SK-N-DZ (cell line): ENCODE data around the gene CHTF18.
"Not testable (repeated sequence)": the region's sequence is repeated elsewhere in the genome, so short reads cannot be mapped to it uniquely, and the experiment has no call there.

ENCODE experiments used
- DNase-seq: peaks from one replicate; pipeline ENCODE4 v3.0.0-alpha.2; 2015; ENCODE audit warnings: low spot score

CHTF18 gene

DNA sequence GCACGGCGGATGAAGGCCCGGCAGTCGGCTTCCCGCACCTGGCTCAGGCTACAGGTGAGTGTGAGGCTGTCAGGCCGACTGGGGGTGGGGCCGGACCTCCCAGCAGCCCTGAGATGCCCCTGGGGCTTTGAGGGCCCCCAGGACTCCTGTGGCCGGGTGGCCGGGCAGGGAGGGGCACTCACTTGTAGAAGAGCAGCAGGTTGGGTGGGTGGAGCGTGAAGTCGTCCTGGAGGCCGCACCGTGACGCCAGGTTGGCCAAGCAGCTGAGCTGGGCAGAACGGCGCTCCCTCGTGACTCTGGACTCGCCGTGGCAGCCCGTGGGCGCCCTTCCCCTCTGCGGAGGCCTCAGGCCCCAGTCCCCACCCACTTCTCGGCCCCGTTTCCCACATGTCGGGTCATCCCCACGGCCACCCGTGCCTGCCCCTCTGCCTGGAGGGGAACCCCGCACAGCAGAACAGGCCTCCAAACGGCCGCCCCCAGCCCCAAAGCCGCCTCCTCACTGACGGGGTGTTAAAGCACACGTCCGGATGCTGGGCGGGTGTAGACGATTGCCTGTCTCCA lies 13.1 kb upstream of the CHTF18 start:
- DNase-seq = no peak

DNA sequence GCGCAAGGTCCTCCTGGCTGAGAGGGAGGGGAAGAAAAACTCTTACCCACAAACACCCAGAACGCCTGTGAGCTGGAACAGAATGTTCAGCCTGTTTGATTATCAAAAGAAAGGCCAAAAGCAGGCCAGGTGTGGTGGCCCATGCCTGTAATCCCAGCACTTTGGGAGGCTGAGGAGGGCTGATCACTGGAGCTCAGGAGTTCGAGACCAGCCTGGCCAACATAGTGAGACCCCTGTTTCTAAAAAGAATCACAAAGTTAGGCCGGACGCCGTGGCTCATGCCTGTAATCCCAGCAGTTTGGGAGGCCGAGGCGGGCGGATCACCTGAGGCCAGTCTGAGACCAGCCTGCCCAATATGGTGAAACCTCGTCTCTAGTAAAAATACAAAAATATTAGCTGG lies 12.1 kb upstream of the CHTF18 start:
- DNase-seq = not testable (repeated sequence)

DNA sequence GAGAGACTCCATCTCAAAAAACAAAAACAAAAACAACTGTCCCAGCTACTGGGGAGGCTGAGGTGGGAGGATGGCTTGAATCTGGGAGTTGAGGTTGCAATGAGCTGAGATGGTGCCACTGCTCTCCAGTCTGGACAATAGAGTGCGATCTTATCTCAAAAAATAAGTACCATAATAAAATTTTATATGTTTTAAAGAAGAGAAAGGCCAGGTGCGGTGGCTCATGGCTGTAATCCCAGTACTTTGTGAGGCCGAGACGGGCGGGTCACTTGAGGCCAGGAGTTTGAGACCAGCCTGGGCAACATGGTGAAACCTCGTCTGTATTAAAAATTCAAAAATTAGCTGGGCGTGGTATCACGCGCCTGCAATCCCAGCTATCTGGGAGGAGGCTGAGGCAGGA lies 11.6 kb upstream of the CHTF18 start:
- DNase-seq = peak; percentile 53

DNA sequence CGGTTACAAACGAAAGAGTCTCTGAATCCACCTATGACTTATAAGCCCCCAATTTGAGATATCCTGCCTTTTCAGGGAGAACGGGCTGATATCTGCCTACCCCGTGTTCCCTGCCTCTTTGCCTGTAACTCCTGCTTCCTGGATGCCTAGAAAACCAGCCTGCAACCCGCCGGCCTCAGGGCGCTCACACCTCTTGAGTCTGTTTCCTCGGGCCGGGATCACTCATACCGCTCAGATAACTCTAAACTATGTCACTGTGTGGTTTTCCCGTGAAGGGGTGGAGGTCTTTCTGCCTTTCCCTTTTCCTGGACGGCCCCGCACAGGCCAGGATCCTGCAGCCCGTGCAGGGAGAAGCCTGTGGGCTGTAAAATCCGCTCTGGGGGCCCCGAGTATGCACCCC lies 10.6 kb upstream of the CHTF18 start:
- no peak for DNase-seq

DNA sequence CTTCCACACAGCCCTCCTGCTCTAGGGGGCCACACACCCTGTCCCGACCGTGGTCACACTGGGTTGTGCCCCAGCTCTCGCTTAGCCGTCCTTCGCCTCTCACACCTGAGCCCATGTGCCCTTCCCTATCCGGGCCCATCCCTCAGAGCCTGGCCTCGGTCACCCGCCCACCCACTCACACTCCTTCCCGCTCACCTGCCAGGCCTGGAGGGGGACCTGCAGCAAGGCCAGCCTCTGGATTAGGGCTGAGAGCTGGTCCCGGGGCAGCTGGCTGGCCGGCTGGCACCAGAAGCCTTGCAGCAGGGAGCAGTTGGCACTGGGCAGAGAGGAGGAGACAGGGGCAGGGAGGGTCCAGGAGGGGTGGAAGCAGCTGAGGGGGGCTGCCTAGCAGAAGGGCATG lies 10.0 kb upstream of the CHTF18 start:
- no peak for DNase-seq

DNA sequence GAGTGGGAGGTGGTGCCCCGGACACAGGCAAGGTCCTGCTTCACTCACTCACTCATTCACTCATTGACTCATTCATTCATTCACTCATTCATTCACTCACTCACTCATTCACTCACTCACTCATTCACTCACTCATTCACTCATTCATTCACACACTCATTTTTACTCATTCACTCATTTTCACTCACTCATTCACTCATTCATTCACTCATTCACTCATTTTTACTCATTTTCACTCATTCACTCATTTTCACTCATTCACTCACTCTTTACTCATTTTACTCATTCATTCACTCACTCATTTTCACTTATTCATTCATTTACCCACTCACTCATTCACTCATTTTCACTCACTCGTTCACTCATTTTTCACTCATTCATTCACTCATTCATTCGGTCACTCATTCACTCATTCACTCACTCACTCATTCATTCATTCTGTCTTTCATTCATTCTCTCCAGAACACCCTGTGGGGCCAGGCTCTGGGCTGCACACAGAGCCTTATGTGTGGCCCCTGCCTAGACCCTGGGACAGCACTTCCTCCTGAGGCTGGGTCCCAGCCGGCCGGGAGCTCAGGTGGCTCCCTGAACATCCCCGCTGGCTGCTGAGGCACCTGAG lies 9.4 kb upstream of the CHTF18 start:
- DNase-seq = no peak

DNA sequence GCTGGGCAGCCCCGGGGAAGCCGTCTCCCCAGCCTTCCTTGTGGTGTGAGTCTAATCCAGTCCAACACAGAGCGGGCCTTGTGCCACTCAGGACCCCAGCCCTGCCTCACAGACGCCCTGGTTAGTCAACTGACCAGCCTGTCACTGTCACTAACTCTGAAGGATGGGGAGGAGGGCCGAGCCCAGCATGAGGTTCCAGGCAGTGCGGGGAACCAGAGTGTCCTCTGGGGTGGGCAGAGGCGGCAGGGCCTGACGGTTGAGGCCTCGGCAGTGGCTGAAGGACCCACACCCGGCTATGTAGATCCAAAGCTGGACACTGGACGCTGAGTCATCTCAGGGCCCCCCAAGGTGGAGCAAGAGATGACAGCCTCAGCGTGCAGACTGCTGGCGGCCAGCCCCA lies 8.9 kb upstream of the CHTF18 start:
- no peak for DNase-seq

DNA sequence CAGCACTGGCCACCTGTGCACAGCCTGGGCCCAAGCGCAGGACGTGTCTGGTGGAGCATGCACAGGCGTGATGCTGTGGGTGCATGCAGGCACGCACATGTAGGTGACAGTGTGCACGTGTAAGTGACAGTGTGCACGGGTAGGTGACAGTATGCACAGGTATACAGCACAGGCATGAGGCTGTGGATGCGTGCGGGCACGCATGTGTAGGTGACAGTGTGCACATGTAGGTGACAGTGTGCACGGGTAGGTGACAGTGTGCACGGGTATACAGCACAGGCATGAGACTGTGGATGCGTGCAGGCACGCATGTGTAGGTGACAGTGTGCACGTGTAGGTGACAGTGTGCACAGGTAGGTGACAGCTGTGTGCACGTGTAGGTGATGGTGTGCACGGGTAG lies 8.1 kb upstream of the CHTF18 start:
- no peak for DNase-seq

DNA sequence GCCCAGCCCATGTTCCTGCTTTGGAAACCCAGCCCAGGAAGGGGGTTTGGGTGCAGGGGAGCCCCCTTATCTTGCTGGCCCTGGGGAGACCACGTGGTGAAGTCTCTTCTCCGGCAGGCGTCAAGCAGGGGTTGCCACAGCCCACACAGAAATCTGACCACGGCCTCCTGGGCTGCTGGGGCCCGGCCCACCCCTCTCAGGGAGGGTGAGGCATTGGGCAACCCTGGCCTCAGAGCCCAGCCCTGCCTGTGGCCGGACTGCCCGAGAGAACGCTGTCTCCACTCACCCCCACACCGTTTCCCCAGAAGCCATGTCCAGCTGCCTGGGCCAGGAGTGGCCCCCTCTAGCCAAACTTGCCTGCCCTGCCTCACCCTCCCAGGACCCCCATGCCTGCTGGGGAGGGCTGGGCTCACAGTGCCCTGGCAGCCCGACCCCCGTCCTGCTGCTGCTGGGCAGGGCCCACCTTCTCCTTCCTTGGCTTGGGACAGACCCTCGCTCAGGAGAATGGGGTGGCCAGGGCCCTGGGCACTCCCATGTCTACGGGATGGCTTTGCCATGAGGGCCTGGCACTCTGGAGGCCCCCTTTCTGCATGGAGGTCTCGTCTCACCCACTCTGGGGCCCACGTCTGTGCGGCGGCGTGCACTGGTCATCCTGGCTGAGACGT lies 6.9 kb upstream of the CHTF18 start:
- no peak for DNase-seq

DNA sequence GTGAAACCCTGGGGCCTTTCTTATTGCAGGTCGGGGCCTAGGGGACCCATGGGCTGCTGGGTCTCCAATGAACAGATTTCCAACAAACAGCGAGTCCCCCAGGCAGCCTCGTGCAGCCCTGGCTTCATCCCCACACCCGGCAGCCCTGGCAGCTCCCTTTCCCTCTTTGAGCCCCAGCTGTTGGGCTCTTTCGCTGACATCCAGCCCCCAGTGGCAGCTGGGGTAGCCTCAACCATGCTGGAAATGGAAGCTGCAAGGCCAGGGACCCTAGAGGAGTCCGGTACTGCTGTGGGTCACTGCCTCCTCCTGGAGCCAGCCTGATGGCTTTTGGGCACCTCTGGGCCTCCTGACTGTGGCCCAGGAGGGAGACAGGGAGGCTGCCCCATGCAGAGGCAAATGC lies 6.2 kb upstream of the CHTF18 start:
- DNase-seq = no peak

DNA sequence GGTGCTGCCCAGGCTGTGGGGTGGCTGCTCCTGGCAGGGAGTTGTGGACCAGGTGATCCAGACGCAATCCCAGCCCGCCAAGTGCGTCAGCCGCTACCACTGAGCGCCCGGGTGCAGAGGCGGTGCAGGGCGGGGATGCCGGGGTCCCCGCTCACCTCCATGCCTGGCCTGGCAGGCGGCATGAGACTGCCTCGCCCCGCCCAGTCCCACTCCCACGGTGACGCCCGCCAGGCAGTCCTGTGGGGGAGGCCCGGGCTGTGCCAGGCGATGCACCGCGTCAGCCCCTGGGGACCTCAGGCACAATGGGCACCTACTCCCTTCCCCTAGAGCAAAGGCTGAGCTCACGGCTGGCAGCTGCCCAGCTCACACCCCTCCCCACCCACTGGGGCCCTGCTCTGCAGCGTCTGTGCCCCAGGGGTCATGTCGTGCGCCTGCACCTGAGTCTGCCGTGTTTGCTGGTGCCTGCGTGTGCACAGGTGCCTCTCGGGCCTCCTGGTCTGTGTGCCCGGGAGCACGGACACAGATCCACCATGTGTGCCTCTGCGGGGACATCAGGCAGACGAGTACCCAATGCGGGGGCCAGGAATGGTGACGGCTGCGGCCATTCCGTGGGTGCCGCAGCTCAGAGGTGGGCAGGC lies 5.5 kb upstream of the CHTF18 start:
- no peak for DNase-seq

DNA sequence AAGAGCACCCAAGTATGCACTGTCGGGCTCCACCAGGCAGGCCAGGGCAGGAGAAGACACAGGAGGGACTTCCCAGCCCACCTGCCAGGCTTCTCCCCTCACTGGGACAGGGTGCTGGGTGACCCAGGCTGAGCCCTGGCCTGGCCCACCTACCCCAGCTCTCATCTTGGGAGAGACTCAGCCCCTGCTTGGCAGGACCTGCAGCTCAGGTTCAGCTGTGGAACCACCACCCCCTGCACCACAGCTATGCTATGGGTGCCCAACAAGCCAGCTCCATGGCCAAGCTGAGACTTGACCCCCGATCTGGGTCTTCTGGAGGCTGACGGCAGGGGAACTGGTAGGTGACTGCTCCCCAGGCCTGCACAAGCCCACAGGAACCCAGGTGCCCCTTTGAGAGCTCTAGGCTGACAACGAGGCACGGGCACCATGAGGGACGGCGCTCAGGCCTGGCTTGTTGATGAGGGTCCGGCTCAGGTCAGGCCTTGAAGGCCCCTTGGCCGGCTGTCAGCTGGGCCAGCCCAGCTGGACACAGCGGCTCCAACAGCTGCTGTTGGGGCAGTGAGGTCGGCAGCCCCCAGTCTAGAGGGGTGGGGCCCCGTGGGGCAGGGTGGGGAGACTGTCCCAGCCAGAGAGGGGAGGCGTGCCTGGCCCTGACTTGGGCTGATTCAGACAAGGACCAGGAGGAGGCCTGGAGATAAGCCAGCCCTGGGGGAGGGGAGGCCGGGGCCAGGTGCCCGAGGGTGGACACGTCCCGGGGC lies 4.8 kb upstream of the CHTF18 start:
- no peak for DNase-seq

DNA sequence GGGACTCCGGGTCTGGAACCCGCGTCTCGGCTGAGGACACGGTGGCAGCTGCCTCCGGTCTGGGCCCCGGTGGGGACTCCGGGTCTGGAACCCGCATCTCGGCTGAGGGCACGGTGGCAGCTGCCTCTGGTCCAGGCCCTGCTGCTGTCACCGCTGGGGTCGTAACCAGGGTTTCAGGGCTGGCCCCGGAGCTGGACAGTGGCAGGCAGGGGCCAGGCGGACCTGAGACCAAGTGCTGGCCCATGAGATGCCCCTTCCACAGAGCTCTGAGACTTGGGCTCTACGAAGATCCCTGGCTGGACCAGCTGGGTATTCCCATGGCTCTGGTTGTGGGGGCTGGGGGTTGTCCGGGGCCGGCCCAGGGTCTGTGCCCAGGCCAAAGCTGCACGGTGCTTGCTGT lies 4.0 kb upstream of the CHTF18 start:
- no peak for DNase-seq

DNA sequence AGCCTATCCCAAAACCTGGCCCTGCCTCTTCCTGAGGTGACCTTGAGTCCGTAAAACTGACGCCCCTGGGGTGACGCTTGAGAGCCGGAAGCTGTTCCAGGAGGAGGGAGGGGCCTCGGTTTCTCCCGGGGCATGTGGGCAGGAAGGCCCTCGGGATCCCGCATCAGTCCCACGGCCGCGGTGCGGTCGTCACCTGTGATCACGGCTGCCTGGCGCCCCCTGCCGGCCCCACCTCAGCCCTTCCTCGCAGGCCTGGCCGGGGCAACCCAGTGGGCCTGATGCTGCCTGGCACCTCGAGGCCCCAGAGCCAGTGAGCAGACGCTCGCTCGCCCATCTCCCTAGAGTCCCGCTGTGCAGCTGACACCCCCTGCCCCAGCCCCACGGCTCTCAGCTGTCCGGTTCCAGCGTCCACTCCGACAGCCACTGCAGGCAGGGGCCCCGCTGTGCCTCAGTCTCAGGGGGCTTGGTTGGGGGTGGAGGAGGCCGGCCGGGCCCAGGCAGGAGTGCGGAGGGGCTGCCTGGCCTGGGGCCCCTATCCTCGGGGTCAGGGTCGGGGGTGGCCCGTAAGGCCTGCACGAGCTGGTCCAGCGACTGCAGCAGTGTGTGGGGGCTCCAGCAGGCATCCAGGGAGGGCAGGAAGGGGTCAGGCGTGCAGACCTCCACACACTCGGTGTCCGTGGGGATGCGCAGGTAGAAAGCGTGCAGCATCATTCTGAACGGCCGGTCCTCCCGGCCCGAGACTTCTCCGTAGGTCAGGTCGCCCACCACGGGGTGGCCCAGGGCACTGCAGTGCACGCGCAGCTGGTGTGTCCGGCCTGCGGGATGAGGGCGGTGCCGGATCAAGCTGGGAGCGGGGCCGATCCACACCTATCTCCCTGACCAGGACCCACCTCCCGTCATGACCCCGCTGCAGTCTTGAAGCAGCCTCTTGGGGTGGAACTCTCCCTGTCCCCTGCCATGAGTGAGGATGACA lies 2.6 kb upstream of the CHTF18 start:
- peak; percentile 65 for DNase-seq

DNA sequence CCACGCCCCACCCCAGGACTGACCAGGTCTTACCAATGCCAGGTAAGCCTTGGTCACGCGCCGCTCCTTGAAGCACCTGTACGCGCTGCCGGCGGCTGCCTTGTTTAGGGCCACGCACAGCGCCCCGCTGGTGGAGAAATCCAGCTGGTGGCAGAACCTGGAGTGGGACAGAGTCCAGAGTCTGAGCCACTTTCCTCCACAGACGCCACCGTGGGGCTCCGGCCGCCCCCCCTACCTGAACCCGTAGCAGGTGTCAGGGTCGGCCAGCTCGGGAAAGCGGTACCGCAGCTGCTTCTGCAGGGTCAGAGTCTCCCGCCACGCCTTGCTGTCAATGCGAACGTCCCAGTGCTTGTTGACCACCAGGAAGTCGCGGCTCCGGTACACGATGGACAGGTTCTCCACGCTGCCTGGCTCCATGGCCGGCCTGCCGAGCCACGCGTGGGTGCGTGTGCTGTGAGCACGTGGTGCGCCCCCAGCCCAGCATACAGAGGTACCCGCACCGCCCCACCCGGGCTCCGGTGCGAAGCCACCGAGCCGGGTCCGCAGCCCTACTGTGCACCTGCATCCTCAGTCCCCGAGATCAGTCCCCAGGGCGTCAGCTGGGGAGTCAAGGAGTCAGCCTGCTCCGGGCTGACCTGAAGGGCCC lies 976 bp upstream of the CHTF18 start:
- DNase-seq = no peak

DNA sequence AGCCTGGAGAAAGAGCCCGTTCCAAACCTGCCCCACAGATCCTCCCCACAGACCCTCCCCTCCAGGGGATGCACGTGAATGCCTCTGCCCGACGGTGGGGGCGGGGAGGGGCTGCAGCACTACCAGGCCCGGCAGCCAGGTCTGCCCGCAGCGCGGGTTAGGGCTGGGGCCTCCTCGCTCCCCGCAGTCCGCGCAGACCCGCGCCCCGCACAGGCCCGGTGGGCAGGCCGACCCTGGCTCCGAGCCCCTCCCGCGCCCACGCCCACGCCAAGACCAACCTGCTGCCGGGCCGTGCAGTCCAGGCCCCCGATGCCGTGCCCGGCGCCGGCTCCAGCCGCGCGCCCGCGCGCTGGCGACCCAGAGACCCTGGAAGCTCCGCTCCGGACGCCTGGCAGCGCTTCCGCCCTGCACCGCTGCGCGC lies 432 bp upstream of the CHTF18 start, which contains the start of gene RPUSD1:
Gene RPUSD1 (minus strand): TSS at position 404 of the 421 bp plus-strand sequence. CDS start 644 bp downstream, outside the sequence.
- no peak for DNase-seq

DNA sequence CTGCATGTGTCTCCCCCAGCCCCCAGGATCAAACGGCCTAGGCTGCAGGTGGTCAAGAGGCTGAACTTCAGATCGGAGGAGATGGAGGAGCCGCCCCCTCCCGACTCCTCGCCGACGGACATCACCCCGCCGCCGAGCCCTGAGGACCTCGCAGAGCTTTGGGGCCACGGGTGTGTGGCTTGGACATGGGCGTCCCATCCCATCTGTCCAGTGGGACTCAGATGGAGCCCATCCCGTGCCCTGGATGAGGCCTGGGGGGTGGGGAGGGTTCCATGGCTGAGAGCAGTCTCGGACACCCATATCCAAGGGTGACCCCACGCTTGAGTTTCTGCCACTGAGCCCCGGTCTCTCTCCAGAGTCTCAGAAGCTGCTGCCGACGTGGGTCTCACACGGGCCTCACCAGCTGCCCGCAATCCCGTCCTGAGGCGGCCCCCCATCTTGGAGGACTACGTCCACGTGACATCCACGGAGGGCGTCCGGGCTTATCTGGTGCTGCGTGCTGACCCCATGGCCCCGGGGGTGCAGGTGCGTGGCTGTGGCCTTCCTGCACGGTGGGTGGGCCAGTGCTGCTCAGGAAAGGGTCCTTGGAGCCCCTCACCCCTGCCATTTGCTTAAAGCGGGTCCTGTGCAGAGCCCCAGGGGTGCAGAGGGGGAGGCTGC lies 901 bp downstream of the CHTF18 start:
- no peak for DNase-seq

DNA sequence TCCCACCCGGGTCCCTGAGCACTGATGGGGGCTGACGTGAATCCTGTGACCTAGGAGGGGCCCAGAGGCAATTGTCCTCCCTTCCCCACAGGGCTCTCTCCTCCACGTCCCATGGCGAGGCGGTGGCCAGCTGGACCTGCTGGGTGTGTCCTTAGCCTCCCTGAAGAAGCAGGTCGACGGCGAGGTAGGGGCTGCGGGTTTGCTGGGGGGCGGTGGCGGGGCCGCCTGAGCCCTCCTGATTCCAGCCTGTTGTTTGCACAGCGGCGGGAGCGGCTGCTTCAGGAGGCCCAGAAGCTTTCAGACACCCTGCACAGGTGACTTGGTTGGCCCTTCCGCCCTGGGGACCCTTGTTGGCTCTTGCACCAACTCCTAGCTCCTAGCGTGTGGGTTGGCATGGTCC lies 1.7 kb downstream of the CHTF18 start:
- no peak for DNase-seq

DNA sequence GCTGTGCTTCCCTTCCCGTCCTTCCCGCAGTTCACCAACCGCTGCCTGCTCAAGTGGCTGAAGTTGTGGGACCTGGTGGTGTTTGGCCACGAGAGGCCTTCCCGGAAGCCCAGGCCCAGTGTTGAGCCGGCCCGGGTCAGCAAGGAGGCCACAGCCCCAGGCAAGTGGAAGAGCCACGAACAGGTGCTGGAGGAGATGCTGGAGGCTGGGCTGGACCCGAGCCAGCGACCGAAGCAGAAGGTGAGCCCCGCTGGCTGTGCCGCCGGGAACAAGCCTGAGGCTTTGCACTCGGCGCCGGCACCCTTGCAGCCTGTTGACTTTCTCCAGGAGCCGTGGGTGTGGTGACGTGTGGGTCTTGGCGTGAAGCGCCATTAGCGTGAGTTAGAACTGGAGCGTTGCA lies 2.7 kb downstream of the CHTF18 start:
- DNase-seq = no peak
